ENCODE data around the gene TNF.
"Not testable (repeated sequence)": the region's sequence is repeated elsewhere in the genome, so short reads cannot be mapped to it uniquely, and the experiment has no call there.

Gene TNF

GRCh38 chr6:31588871-31589650, 13.7 kb downstream of the TNF start:
- DNase-seq: no peak

- not testable (repeated sequence) for DNase-seq
Measured at GRCh38 chr6:31590691-31591090, 15.3 kb downstream of the TNF start.

- DNase-seq: no peak
Measured at GRCh38 chr6:31592396-31592771, 17.0 kb downstream of the TNF start.

GRCh38 chr6:31597006-31597405, 21.6 kb downstream of the TNF start:
- no peak for DNase-seq

- DNase-seq: no peak
Measured at GRCh38 chr6:31607317-31607716, 32.0 kb downstream of the TNF start.

GRCh38 chr6:31609519-31610406, 34.4 kb downstream of the TNF start:
- no peak for DNase-seq

GRCh38 chr6:31610968-31611367, 35.6 kb downstream of the TNF start:
- no peak for DNase-seq

GRCh38 chr6:31614075-31614619, 38.8 kb downstream of the TNF start:
- DNase-seq: no peak

- no peak for DNase-seq
Measured at GRCh38 chr6:31614684-31615578, 39.6 kb downstream of the TNF start, which contains the start of gene AIF1. AIF1 (plus strand) TSS chr6:31615234; CDS start chr6:31615330, 96 bp downstream.

- DNase-seq: peak; percentile 34
Measured at GRCh38 chr6:31615748-31616147, 40.4 kb downstream of the TNF start.

GRCh38 chr6:31617010-31617409, 41.6 kb downstream of the TNF start:
- DNase-seq: no peak

GRCh38 chr6:31619805-31620585, 44.6 kb downstream of the TNF start:
- DNase-seq: peak; percentile 95

- DNase-seq: peak; percentile 93
Measured at GRCh38 chr6:31620586-31621319, 45.4 kb downstream of the TNF start, which contains the start of gene PRRC2A. PRRC2A (plus strand) TSS chr6:31620715; CDS start chr6:31622790, 2,075 bp downstream.

GRCh38 chr6:31621320-31621939, 46.1 kb downstream of the TNF start:
- no peak for DNase-seq

GRCh38 chr6:31621991-31622390, 46.6 kb downstream of the TNF start:
- no peak for DNase-seq

GRCh38 chr6:31622684-31623091, 47.3 kb downstream of the TNF start:
- DNase-seq: no peak

- DNase-seq: no peak
Measured at GRCh38 chr6:31624070-31624469, 48.7 kb downstream of the TNF start.

- no peak for DNase-seq
Measured at GRCh38 chr6:31626952-31627351, 51.6 kb downstream of the TNF start.

GRCh38 chr6:31627690-31628287, 52.4 kb downstream of the TNF start:
- DNase-seq: no peak
